GM18507 (cell line): ENCODE measurements around the gene THRA.

ENCODE experiments used
- DNase-seq: peaks from one replicate; pipeline ENCODE4 v3.0.0; 2011; ENCODE audit warnings: low read depth; ENCODE audit not compliant: insufficient read length; ENCODE audit errors: extremely low spot score
- FAIRE-seq: peaks from 2 replicates; lab custom pipeline; 2011; peaks lifted over from hg19 to GRCh38; lab: Jason Lieb, UNC

THRA gene, protein sequence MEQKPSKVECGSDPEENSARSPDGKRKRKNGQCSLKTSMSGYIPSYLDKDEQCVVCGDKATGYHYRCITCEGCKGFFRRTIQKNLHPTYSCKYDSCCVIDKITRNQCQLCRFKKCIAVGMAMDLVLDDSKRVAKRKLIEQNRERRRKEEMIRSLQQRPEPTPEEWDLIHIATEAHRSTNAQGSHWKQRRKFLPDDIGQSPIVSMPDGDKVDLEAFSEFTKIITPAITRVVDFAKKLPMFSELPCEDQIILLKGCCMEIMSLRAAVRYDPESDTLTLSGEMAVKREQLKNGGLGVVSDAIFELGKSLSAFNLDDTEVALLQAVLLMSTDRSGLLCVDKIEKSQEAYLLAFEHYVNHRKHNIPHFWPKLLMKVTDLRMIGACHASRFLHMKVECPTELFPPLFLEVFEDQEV

DNA sequence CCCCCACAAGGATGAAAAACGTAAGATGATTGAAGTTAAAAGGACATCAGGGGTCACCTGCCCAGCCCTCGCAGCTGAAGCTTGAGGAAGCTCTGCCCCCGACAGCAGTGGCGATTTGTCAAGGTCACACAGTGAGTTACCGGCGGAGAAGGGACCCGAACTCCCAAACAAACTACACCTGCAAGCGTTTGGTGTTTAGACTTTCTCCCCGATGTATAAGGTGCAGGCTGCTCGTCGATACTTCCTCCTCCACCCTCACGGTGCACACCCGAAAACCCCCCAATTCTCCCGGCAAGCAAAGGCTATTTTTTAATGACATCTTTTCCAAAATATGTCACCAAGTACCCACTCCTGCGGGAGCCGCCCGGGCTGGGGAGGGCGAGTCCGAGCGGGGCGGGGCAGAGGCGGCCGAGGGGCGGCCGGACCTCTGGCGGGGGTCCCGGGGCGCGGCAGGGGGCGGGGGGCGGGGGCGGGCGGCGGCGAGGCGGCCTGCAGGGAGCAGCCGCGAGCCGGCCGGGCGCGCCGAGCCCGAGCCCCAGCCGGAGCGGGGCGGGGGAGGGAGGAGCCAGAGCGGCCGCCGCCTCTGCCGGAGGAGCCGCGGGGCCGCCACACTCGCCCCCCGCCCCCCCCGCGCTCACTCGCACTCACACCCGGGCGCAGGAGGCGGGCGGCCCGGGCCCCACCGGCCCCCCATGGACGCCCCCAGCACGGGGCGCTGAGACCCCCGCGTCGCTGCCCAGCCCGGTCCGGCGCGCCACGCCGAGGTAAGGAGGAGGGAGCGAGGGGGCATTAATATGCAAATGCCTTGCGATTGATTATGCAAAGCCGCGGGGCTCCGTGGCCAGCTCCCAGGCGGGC is at the start of gene THRA:
Gene THRA, plus strand, starts transcription at position 637 of the 858 bp plus-strand sequence. CDS start 11,524 bp downstream, outside the sequence.
- DNase-seq (peak; percentile 54), FAIRE-seq (peak; percentile 9)

DNA sequence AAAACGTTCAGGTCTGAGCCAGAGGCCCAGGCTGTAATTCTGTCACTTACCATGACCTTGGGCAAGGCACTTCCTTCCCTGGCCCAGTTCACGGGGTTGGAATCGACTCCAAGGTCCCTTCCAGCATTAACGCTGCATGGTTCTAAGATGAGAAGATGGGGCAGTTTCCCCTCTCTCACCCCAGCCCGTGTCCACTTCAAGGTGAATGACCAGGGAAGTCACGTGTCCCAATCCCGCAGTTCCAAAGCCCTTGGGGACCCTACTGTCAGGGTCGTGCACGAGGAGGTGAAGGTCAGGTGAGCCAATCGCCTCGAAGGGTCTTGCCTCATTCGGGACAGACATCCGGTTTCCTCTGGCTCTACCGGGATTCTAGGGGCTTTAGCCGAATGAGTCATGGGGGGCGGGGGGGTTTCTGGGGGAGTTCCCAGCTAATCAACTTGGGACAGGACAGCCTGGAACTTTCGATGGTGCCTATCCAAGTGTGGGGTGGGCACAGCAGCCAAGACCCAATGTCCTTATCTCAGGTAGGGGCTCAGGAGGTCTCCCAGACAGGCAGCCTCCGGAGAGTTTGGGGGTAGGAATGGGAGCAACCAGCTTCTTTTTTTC is 48.3 kb upstream of the THRA start:
- FAIRE-seq (no peak), DNase-seq (no peak)

DNA sequence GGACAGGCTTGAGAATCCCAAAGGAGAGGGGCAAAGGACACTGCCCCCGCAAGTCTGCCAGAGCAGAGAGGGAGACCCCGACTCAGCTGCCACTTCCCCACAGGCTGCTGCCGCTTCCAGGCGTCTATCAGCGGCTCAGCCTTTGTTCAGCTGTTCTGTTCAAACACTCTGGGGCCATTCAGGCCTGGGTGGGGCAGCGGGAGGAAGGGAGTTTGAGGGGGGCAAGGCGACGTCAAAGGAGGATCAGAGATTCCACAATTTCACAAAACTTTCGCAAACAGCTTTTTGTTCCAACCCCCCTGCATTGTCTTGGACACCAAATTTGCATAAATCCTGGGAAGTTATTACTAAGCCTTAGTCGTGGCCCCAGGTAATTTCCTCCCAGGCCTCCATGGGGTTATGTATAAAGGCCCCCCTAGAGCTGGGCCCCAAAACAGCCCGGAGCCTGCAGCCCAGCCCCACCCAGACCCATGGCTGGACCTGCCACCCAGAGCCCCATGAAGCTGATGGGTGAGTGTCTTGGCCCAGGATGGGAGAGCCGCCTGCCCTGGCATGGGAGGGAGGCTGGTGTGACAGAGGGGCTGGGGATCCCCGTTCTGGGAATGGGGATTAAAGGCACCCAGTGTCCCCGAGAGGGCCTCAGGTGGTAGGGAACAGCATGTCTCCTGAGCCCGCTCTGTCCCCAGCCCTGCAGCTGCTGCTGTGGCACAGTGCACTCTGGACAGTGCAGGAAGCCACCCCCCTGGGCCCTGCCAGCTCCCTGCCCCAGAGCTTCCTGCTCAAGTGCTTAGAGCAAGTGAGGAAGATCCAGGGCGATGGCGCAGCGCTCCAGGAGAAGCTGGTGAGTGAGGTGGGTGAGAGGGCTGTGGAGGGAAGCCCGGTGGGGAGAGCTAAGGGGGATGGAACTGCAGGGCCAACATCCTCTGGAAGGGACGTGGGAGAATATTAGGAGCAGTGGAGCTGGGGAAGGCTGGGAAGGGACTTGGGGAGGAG is 47.5 kb upstream of the THRA start, which contains the start of gene CSF3:
Gene CSF3, plus strand, starts transcription at position 436 of the 993 bp plus-strand sequence. Its CDS starts 35 bp downstream, at position 471.
- FAIRE-seq: no peak
- DNase-seq: no peak

DNA sequence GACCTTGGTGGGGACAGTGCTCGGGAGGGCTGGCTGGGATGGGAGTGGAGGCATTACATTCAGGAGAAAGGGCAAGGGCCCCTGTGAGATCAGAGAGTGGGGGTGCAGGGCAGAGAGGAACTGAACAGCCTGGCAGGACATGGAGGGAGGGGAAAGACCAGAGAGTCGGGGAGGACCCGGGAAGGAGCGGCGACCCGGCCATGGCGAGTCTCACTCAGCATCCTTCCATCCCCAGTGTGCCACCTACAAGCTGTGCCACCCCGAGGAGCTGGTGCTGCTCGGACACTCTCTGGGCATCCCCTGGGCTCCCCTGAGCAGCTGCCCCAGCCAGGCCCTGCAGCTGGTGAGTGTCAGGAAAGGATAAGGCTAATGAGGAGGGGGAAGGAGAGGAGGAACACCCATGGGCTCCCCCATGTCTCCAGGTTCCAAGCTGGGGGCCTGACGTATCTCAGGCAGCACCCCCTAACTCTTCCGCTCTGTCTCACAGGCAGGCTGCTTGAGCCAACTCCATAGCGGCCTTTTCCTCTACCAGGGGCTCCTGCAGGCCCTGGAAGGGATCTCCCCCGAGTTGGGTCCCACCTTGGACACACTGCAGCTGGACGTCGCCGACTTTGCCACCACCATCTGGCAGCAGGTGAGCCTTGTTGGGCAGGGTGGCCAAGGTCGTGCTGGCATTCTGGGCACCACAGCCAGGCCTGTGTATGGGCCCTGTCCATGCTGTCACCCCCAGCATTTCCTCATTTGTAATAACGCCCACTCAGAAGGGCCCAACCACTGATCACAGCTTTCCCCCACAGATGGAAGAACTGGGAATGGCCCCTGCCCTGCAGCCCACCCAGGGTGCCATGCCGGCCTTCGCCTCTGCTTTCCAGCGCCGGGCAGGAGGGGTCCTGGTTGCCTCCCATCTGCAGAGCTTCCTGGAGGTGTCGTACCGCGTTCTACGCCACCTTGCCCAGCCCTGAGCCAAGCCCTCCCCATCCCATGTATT is 46.5 kb upstream of the THRA start:
- FAIRE-seq (no peak), DNase-seq (no peak)

DNA sequence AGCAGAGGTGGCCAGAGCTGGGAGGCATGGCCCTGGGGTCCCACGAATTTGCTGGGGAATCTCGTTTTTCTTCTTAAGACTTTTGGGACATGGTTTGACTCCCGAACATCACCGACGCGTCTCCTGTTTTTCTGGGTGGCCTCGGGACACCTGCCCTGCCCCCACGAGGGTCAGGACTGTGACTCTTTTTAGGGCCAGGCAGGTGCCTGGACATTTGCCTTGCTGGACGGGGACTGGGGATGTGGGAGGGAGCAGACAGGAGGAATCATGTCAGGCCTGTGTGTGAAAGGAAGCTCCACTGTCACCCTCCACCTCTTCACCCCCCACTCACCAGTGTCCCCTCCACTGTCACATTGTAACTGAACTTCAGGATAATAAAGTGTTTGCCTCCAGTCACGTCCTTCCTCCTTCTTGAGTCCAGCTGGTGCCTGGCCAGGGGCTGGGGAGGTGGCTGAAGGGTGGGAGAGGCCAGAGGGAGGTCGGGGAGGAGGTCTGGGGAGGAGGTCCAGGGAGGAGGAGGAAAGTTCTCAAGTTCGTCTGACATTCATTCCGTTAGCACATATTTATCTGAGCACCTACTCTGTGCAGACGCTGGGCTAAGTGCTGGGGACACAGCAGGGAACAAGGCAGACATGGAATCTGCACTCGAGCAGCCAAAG is 45.2 kb upstream of the THRA start:
- FAIRE-seq: no peak

DNA sequence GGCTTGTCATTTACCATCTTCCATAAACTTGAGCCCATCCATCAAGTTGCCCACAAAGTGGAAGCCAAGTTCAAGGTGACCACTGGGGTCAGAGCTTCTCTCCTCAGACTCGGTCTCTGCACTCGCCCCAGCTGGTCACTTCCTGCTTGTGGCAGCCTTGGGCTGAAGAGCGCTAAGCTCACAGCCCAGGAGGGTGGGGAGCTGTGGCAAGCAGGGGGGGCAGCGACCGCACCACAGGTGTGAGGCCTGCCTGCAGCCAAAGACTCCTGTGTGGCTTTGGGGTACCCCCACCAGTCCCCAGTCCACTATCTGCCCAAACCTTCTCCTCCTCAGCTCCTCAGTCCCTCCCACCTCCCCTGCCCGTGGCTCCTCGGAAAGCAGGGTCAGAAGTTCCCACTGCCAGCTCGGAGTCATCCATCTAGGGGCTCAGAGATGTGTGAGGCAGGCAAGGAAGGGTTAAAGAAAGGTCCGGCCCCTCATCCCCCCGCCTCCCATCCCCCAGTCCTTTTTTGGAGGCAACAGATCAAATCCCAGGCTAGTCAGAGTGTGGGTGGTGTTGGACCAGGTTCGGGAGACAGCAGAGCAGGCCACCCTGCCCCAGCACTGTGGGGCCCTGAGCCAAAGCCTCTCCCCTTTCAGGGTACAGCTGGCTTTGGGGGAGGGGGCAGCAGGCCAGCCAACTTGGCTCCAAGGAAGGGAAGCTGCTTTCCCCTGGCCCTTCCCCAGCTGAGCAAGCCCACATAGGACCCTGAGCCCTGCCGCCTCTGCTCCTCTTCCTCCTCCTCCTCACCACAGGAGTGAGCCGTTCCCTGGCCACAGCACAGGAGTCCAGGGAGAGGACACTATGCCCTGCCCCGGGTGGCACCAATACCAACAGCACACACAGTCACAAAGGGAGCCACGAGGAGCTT is 44.3 kb upstream of the THRA start:
- DNase-seq (no peak), FAIRE-seq (no peak)

More for the DNA sequence above, 45.2 kb upstream of the THRA start:
- DNase-seq: no peak

DNA sequence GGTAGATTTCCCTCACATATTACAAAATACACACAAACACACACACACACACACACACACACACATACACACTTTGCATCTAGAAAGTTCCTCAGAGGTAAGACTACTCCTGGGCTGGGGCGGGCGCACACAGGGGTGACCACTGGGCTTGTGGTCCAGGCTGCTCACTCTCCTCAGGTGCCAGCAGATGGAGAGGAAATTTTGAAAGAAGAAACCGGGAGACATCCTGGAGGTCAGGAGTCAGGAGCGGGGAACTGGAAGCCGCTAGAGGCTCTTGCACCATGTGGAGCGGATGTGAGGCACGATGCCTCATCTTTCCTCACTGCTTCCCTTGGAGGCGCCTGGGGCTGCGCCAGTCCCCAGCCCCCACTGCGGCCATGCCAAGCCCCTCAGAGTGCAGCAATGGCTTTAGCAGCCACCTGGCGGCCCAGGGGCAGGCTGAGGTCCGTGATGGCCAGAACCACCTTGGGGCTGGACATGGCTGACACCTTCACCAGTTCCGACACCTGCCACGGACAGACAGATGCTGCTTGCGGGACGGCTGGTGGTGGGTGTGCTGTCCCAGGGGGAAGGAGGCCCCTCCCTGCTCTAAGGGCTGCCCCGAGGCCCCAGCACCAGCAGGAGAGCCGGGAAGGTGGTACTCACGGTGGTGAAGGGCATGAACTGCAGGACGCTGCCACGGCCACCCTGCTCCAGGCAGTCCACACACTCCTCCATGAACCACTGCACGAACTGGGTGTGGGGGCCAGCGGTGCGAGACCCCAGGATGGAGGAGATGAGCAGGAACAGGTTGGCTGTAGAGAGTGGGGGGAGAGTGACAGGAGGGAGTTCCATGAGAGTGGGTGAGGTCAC is 43.4 kb upstream of the THRA start:
- no peak for FAIRE-seq
- DNase-seq: no peak

DNA sequence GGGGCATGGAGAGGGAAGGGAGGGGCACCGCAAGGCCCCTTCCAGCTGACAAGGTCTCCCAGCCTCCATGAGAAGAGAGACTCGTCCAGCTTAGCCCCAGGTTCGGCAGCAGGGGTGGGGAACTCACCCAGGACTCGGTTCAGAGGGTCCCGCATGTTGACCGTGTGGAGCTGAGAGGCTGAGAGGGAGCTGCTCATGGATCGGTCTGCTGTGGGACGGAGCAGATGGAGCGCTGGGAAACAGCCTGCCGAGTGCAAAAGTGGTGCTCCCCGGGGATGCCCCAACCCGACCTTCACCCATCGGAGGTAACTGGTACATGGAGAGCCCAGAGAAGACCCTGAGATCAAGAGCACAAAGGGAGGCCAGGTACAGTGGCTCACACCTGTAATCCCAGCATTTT is 42.6 kb upstream of the THRA start:
- DNase-seq: no peak
- FAIRE-seq: no peak

DNA sequence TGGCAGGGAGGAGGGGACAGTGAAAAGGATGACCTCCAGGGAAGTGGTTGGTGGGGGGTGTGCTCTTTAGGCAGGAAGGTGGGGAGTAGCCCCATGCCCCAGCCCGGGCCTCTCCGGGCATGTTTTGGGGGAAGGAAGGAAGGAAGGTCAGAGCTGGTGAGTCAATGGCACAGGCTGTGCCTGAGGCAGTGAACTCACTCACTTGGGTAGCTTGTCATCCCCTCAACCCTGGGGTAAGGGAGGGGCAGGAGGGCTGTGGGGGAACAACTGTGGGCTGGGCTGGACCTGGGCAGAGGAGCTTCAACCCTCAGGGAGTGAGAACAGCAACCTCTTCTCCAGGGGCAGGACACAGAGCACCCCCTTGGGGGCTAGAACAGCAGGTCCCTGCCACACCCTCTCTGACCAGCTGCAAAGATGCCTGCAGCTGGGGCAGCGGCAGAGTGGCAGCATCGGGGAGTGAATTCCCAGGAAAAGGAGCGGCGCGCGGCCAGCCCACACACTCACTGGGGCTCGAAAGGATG is 41.3 kb upstream of the THRA start:
- FAIRE-seq (no peak), DNase-seq (no peak)

DNA sequence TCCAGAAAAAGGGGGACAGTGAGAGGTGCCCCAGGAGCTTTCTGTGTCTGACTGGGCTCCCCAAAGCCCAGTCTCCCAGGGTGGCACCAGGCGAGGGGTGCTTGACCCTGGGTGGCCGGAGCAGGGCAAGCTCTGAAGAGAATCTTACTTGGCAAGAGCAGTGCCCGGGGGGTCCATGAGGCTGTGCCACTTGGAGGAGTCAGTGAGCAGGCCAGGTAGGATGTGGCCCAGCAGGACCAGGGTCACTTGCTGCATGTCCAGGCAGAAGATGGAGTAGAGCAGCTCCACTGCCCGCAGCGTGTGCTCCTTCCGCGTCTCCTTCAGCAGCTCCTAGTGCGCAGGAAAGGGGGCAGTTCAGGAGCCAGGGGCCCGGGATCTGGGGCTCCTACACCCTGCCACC is 40.3 kb upstream of the THRA start:
- no peak for FAIRE-seq
- no peak for DNase-seq

DNA sequence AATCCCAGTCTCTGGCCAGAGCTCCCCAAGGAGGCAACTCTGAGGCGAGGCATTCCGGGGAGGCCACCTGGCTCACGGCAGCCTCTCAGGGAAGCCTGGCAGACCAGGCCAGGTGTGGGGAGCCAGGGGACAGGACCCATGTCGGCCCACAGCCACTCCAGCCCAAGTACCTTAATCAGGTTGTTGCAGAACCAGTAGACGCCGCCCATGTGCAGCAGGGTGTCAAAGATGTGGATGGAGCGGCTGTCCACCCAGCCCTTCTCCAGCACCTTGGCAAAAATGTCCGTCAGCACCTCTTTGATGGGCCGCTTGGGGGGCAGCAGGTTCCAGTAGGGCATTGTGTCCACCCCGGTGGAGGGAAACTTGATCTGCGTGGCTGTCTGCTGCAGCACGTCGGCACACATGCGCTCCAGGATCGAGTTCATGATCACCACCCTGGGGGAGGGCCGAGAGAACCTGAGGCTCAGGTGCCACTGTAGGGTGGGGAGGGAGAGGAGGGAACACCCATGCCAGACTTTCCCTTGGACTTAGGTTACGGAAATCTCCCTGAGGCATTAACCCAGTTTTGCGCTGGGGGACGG is 39.7 kb upstream of the THRA start:
- FAIRE-seq: no peak

DNA sequence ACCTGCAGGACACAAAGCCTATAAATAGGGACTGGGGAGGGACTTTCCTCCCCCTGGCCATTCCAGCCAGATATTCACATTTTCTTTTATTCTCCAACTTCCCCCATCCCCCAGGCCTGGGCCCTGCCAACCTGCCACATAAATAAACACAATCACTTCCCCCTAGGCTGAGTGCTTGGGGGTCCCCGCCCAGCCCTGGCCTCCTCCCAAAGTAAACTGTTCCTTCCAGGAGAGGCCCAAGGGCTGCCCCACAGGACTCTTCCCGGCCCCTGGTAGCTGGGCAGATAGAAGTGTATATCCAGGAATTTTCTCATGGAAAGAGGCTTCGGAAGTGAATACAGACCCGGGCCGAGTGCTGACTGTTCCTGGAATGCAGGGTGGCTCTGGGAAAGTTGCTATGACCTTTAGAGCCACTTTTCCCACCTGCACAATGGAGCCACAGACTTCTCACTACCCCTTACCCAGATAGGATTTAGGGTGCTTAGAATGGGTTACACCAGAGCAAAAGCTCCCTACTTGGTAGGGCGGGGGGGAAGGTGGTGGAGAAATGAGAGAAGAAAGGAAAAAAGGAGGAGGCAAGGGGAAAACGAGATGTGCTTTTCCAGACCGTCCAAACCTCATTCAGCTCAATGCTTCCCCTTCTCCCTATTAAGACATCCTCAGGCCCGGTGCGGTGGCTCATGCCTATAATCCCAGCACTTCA is 39.0 kb upstream of the THRA start:
- DNase-seq: no peak
- FAIRE-seq: no peak

More for the DNA sequence above, 39.7 kb upstream of the THRA start:
- no peak for DNase-seq

DNA sequence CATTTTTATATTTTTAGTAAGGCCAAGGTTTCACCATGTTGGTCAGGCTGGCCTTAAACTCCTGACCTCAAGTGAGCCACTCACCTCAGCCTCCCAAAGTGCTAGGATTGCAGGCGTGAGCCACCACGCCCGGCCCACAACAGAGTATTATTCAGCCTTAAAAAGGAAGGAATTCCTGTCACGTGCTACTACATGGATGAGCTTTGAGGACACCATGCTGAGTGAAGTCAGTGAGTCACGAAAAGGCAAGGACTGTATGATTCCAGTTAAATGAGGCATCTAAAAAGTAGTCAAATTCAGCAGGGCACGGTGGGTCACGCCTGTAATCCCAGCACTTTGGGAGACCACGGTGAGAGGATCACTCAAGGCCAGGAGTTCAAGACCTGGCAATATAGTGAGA is 37.9 kb upstream of the THRA start:
- no peak for FAIRE-seq
- DNase-seq: no peak

DNA sequence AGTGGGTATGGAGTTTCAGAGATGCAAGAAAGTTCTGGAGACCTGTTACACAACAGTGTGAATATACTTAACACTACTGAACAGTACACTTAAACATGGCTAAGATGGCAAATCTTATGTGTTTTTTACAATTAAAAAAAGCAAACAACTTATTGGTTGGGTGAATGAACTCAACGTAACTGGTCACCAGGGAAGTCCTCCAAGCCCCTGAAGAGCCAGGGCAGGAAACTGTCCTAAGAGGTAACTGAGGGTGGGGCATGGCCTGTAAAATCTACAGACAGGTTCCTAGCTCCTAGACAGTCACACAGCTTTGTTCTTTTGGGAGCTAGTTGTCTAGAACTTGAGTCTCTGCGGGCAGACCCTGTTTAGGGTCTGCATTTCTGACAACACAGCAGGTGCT is 37.2 kb upstream of the THRA start:
- no peak for FAIRE-seq

More for the DNA sequence above, 37.2 kb upstream of the THRA start:
- DNase-seq: no peak
